ENCODE data around the gene CDK5R1. TPM values are rescaled to one million over a fixed set of nuclear protein-coding genes. Genes with fewer than 3 reads are reported as not detected.

Gene CDK5R1
- total RNA-seq, 1 donor, result 1.4 TPM

GRCh38 chr17:32503251-32504165 lies 16.7 kb downstream of the CDK5R1 start:
- no peak for DNase-seq (ENCODE audit: low read depth)
- TF ChIP-seq, protein P1, sequence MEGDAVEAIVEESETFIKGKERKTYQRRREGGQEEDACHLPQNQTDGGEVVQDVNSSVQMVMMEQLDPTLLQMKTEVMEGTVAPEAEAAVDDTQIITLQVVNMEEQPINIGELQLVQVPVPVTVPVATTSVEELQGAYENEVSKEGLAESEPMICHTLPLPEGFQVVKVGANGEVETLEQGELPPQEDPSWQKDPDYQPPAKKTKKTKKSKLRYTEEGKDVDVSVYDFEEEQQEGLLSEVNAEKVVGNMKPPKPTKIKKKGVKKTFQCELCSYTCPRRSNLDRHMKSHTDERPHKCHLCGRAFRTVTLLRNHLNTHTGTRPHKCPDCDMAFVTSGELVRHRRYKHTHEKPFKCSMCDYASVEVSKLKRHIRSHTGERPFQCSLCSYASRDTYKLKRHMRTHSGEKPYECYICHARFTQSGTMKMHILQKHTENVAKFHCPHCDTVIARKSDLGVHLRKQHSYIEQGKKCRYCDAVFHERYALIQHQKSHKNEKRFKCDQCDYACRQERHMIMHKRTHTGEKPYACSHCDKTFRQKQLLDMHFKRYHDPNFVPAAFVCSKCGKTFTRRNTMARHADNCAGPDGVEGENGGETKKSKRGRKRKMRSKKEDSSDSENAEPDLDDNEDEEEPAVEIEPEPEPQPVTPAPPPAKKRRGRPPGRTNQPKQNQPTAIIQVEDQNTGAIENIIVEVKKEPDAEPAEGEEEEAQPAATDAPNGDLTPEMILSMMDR (IDR thresholded peaks at IDR 0.05; ENCODE audit: insufficient read depth, low read length), result no peak
- H3K4me3 ChIP-seq (ENCODE audit: low read depth, low read length), result no peak overlapping the region

DNA sequence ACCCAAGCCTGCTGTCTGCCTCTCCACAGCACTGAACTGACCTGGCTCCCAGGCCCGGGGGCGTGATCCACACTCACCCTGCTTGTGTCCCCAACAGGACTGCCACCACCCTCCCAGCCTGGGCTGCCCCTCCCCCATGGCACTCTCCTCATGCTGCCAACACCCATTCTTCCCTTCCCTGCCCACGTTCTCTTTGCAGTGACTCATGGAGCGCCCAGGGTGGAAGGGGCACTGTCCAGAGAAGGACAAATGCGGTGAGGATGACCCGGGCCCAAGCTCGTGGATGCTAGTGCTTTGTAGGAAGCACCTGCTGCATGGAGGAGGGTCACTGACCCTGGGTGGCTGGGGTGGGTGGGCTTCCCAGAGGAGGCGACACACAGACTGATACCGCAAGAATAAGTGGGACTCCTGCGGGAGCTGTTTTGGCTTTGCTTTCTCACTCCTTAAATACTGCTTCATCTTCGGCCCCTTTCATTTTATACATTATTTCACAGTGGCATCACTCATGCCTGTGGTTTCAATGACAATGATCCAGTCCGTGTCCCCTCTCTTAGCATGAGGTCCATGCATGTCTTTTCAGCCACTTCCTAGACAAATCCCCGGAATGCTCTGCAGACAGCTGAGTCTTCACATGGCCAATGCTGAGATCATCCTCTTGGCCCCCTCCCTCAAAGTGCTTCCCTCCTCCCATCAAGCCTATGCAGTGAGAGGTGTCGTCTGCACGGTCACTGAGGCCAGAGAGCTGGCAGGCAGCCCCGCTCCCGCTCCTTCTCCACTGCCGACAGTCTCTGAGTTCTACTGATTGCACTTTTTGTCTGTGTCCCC lies 17.6 kb downstream of the CDK5R1 start:
- H3K4me3 ChIP-seq (ENCODE audit: low read depth, low read length), result no peak overlapping the region
- no peak for DNase-seq (ENCODE audit: low read depth)

DNA sequence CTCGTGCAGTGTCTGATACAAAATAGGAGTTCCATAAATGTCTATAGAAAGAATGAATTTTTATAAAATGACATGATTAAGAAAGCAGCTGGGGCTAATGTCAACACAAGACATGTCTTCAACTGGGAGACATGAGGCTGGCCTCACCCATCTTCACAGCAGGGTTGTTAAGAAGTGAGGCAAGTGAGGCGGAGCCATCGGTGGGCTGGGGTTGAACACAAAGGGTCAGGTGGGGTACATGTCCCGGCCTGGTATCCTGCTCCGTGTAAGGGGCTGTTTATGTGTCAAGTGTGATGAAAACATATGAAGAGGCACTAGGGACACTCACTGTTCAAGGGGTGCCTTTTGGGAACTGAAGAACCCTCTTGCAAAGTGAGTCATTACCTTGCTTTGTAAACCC lies 22.1 kb downstream of the CDK5R1 start:
- no peak for DNase-seq (ENCODE audit: low read depth)
- H3K4me3 ChIP-seq (ENCODE audit: low read depth, low read length), result no peak overlapping the region
- TF ChIP-seq, protein P1 (IDR thresholded peaks at IDR 0.05; ENCODE audit: insufficient read depth, low read length), result no peak

More for the DNA sequence above, 17.6 kb downstream of the CDK5R1 start:
- TF ChIP-seq, protein P1 (IDR thresholded peaks at IDR 0.05; ENCODE audit: insufficient read depth, low read length), result no peak

DNA sequence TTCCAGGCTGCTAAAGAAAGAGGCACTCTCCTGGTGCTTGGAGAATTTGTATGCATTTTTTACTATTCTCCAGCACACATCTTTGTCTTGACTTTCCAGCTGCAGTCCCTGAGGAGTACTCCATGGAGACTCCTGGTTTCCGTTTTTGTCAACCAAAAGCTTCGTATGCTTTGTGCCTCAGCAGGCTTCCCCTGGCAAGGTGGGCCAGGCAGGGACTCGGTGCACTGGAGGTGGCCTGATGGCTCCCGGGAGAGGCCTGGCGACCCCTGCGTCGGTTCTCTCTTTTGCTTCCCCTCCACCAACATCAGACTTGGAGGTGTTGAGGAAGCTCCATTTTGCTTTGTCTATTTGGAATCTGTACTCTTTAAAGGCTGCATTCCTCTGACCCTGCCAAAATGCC lies 23.7 kb downstream of the CDK5R1 start:
- no peak for DNase-seq (ENCODE audit: low read depth)
- no peak overlapping the region for H3K4me3 ChIP-seq (ENCODE audit: low read depth, low read length)
- TF ChIP-seq, protein P1 (IDR thresholded peaks at IDR 0.05; ENCODE audit: insufficient read depth, low read length), result no peak

DNA sequence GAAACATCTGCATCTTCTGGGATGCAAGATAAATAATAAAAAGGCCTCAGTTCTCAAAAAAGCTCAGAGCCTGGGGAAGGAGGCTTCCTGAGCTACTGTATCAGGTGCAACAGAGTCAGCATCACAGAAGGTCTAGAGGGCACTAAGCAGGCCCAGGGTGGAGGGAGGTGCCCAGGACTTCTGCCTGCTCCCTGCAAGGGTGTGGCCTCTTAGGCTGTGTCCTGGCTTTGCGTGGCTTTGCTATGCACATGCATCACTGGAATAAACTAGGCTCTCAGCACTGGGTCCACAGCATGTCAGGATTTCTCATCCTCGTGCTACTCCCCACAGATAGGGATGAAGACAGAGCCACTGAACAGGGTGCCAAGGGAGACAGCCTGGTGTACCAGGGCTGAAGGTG lies 25.5 kb downstream of the CDK5R1 start:
- DNase-seq (ENCODE audit: low read depth), result no peak
- no peak overlapping the region for H3K4me3 ChIP-seq (ENCODE audit: low read depth, low read length)
- TF ChIP-seq, protein P1 (IDR thresholded peaks at IDR 0.05; ENCODE audit: insufficient read depth, low read length), result no peak

- DNase-seq (ENCODE audit: low read depth), result no peak
- TF ChIP-seq, protein P1 (IDR thresholded peaks at IDR 0.05; ENCODE audit: insufficient read depth, low read length), result no peak
- H3K4me3 ChIP-seq (ENCODE audit: low read depth, low read length), result no peak overlapping the region
Observed at GRCh38 chr17:32513579-32513978, 26.8 kb downstream of the CDK5R1 start.

All from fibroblast of the aortic adventitia (primary cell).